GM13977 (cell line): ENCODE data around the gene GRIN2A.

Experiments
- DNase-seq: peaks from one replicate; pipeline ENCODE4 v3.0.0; 2012; ENCODE audit warnings: low spot score
- CTCF ChIP-seq: IDR thresholded peaks from 2 replicates; pipeline ENCODE4 v1.5.1; 2012; ENCODE audit warnings: mild to moderate bottlenecking, control low read depth; ENCODE audit not compliant: insufficient read depth; ENCODE audit errors: extremely low read depth, missing control alignments
- in situ Hi-C: fragments of 300-500 bp; cut with MboI; formaldehyde crosslinking; loops from one replicate; pipeline ENCODE4 v1.12.0; 2022; ENCODE audit warnings: low sequenced_read_pairs, low pct_unique_long_range_greater_than_20kb, mixed read lengths, inconsistent platforms; ENCODE audit not compliant: unreplicated experiment

GRIN2A gene

GRCh38 chr16:10040136-10041080 is 141.8 kb downstream of the GRIN2A start:
- DNase-seq, result no peak
- TF ChIP-seq CTCF, result no peak
- in situ Hi-C loops, result no loop called here

- TF ChIP-seq CTCF, result peak; percentile 49
- peak; percentile 66 for DNase-seq
- in situ Hi-C loops, result no loop called here
Measured at GRCh38 chr16:10039220-10040096, 142.8 kb downstream of the GRIN2A start.

GRCh38 chr16:10037751-10038150 is 144.5 kb downstream of the GRIN2A start:
- in situ Hi-C loops, result no loop called here
- no peak for TF ChIP-seq CTCF
- DNase-seq, result no peak

GRCh38 chr16:10036956-10037355 is 145.3 kb downstream of the GRIN2A start:
- TF ChIP-seq CTCF, result no peak
- DNase-seq, result no peak
- in situ Hi-C loops, result no loop called here

- no peak for DNase-seq
- in situ Hi-C loops, result no loop called here
- TF ChIP-seq CTCF, result no peak
Measured at GRCh38 chr16:10033556-10033955, 148.7 kb downstream of the GRIN2A start.

GRCh38 chr16:10031955-10032354 is 150.3 kb downstream of the GRIN2A start:
- in situ Hi-C loops, result no loop called here
- DNase-seq, result no peak
- TF ChIP-seq CTCF, result no peak
